ENCODE data around the gene ADD3. TPM values are rescaled to one million over a fixed set of nuclear protein-coding genes. Genes with fewer than 3 reads are reported as not detected.

The ADD3 gene
- total RNA-seq, 1 experiment from 2014 or later = 86.7 TPM

DNA sequence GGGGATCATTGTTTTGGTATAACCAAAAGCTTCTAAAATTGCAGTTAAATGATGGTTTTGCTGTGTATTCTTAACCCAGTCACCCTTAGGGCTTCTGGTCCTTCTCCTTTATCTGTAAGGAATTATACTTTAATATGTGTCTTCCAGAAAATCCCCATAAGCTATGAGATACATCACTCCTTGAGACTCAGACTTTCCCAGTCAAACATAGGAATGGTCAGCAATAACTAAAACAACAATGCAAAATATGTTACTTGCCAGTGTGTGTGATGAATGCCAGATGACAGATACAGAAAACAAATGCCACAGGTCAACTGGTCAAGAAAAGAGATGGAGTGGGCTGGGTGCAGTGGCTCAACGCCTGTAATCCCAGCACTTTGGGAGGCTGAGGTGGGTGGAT lies 10.1 kb downstream of the ADD3 start:
- Mint-ChIP-seq H3K4me3 (no peak overlapping the region), H3K36me3 (no peaks in the 10 kb centered on the region), H3K9me3 (no peaks in the 10 kb centered on the region), H3K27ac (no peak overlapping the region), H3K4me1 (peaks cover 38% of the 10 kb centered on the region), H3K27me3 (ENCODE audit: low read depth) (no peaks in the 10 kb centered on the region)
- TF ChIP-seq FOXJ3 (CRISPR knock-in tag; IDR thresholded peaks at IDR 0.05; ENCODE audit: borderline replicate concordance) (no peak), SP1 (CRISPR knock-in tag; conservative IDR thresholded peaks at IDR 0.05) (no peak), PRRX2 (CRISPR knock-in tag; IDR thresholded peaks at IDR 0.05) (no peak), FOXK1 (CRISPR knock-in tag; IDR thresholded peaks at IDR 0.05) (no peak), RORB (CRISPR knock-in tag; IDR thresholded peaks at IDR 0.05) (no peak)
- TF ChIP-seq, protein P1, sequence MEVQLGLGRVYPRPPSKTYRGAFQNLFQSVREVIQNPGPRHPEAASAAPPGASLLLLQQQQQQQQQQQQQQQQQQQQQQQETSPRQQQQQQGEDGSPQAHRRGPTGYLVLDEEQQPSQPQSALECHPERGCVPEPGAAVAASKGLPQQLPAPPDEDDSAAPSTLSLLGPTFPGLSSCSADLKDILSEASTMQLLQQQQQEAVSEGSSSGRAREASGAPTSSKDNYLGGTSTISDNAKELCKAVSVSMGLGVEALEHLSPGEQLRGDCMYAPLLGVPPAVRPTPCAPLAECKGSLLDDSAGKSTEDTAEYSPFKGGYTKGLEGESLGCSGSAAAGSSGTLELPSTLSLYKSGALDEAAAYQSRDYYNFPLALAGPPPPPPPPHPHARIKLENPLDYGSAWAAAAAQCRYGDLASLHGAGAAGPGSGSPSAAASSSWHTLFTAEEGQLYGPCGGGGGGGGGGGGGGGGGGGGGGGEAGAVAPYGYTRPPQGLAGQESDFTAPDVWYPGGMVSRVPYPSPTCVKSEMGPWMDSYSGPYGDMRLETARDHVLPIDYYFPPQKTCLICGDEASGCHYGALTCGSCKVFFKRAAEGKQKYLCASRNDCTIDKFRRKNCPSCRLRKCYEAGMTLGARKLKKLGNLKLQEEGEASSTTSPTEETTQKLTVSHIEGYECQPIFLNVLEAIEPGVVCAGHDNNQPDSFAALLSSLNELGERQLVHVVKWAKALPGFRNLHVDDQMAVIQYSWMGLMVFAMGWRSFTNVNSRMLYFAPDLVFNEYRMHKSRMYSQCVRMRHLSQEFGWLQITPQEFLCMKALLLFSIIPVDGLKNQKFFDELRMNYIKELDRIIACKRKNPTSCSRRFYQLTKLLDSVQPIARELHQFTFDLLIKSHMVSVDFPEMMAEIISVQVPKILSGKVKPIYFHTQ (CRISPR knock-in tag; IDR thresholded peaks at IDR 0.05) = no peak
- CTCF ChIA-PET = interaction anchor here (1.1 kb wide), 1 partner anchor 134 kb away, joined by 3 read pairs; no protein-coding TSS in a partner anchor
- DNase-seq (ENCODE audit: low spot score) (no peak), ATAC-seq (no peak)
- POLR2A ChIA-PET = no interaction called here

DNA sequence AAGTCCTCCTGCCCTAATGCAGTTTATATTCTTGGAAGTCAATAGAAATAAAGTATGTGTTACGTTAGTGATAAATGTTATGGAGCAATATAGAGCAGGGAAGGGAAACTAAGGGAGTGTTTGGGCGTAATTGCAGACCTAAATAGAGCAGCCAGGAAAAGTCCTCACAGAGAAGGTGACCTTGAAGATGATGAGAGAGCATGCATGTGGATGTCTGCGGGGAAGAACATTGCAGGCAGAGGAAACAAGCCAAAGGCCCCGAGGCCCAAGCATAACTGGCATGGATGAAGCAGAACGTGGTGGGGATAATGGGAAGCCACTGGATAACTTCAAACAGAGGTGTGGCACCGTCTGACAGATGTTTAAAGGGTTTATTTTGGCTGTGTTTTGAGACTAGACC lies 12.5 kb downstream of the ADD3 start:
- ChIA-PET POLR2A (no interaction called here), CTCF (interaction anchor here (1.0 kb wide), 1 partner anchor 136 kb away, joined by 7 read pairs; no protein-coding TSS in a partner anchor)
- no peak overlapping the region for H3K4me3 Mint-ChIP-seq
- DNase-seq (ENCODE audit: low spot score) (no peak), ATAC-seq (no peak)
- no peak for TF ChIP-seq NR1H2 (CRISPR knock-in tag; IDR thresholded peaks at IDR 0.05)
- TF ChIP-seq ESRRA (CRISPR knock-in tag; IDR thresholded peaks at IDR 0.05; ENCODE audit: borderline replicate concordance) = no peak
- TF ChIP-seq, protein P2, sequence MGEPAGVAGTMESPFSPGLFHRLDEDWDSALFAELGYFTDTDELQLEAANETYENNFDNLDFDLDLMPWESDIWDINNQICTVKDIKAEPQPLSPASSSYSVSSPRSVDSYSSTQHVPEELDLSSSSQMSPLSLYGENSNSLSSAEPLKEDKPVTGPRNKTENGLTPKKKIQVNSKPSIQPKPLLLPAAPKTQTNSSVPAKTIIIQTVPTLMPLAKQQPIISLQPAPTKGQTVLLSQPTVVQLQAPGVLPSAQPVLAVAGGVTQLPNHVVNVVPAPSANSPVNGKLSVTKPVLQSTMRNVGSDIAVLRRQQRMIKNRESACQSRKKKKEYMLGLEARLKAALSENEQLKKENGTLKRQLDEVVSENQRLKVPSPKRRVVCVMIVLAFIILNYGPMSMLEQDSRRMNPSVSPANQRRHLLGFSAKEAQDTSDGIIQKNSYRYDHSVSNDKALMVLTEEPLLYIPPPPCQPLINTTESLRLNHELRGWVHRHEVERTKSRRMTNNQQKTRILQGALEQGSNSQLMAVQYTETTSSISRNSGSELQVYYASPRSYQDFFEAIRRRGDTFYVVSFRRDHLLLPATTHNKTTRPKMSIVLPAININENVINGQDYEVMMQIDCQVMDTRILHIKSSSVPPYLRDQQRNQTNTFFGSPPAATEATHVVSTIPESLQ (CRISPR knock-in tag; IDR thresholded peaks at IDR 0.05) = no peak
- no peak for TF ChIP-seq FOXK1 (CRISPR knock-in tag; IDR thresholded peaks at IDR 0.05)
- TF ChIP-seq, protein P3, sequence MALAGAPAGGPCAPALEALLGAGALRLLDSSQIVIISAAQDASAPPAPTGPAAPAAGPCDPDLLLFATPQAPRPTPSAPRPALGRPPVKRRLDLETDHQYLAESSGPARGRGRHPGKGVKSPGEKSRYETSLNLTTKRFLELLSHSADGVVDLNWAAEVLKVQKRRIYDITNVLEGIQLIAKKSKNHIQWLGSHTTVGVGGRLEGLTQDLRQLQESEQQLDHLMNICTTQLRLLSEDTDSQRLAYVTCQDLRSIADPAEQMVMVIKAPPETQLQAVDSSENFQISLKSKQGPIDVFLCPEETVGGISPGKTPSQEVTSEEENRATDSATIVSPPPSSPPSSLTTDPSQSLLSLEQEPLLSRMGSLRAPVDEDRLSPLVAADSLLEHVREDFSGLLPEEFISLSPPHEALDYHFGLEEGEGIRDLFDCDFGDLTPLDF (CRISPR knock-in tag; IDR thresholded peaks at IDR 0.05) = no peak
- TF ChIP-seq GRHL2 (CRISPR knock-in tag; IDR thresholded peaks at IDR 0.05; ENCODE audit: insufficient replicate concordance, severe bottlenecking) = no peak
- no peak for TF ChIP-seq KAT7 (CRISPR knock-in tag; IDR thresholded peaks at IDR 0.05; ENCODE audit: borderline replicate concordance)
- no peak for TF ChIP-seq TCF7 (CRISPR knock-in tag; IDR thresholded peaks at IDR 0.05; ENCODE audit: low read depth)
- TF ChIP-seq FOXP1 (CRISPR knock-in tag; IDR thresholded peaks at IDR 0.05; ENCODE audit: borderline replicate concordance) = no peak
- TF ChIP-seq, protein P4, sequence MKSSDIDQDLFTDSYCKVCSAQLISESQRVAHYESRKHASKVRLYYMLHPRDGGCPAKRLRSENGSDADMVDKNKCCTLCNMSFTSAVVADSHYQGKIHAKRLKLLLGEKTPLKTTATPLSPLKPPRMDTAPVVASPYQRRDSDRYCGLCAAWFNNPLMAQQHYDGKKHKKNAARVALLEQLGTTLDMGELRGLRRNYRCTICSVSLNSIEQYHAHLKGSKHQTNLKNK (CRISPR knock-in tag; IDR thresholded peaks at IDR 0.05) = no peak
- TF ChIP-seq, protein P5, sequence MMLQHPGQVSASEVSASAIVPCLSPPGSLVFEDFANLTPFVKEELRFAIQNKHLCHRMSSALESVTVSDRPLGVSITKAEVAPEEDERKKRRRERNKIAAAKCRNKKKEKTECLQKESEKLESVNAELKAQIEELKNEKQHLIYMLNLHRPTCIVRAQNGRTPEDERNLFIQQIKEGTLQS (CRISPR knock-in tag; conservative IDR thresholded peaks at IDR 0.05) = no peak
- TF ChIP-seq NFATC4 (CRISPR knock-in tag; IDR thresholded peaks at IDR 0.05) = no peak
- TF ChIP-seq, protein P6, sequence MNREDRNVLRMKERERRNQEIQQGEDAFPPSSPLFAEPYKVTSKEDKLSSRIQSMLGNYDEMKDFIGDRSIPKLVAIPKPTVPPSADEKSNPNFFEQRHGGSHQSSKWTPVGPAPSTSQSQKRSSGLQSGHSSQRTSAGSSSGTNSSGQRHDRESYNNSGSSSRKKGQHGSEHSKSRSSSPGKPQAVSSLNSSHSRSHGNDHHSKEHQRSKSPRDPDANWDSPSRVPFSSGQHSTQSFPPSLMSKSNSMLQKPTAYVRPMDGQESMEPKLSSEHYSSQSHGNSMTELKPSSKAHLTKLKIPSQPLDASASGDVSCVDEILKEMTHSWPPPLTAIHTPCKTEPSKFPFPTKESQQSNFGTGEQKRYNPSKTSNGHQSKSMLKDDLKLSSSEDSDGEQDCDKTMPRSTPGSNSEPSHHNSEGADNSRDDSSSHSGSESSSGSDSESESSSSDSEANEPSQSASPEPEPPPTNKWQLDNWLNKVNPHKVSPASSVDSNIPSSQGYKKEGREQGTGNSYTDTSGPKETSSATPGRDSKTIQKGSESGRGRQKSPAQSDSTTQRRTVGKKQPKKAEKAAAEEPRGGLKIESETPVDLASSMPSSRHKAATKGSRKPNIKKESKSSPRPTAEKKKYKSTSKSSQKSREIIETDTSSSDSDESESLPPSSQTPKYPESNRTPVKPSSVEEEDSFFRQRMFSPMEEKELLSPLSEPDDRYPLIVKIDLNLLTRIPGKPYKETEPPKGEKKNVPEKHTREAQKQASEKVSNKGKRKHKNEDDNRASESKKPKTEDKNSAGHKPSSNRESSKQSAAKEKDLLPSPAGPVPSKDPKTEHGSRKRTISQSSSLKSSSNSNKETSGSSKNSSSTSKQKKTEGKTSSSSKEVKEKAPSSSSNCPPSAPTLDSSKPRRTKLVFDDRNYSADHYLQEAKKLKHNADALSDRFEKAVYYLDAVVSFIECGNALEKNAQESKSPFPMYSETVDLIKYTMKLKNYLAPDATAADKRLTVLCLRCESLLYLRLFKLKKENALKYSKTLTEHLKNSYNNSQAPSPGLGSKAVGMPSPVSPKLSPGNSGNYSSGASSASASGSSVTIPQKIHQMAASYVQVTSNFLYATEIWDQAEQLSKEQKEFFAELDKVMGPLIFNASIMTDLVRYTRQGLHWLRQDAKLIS (CRISPR knock-in tag; IDR thresholded peaks at IDR 0.05; ENCODE audit: borderline replicate concordance) = no peak
- TF ChIP-seq CREB1 (CRISPR knock-in tag; IDR thresholded peaks at IDR 0.05) = no peak
- no peaks in the 10 kb centered on the region; the same call in 1 of the 2 replicates for H3K36me3 Mint-ChIP-seq
- H3K4me1 Mint-ChIP-seq = peaks cover 28% of the 10 kb centered on the region
- H3K9me3 Mint-ChIP-seq = no peaks in the 10 kb centered on the region
- peak overlapping the region; percentile 31; the same call in 1 of the 2 replicates for H3K27ac Mint-ChIP-seq
- H3K27me3 Mint-ChIP-seq (ENCODE audit: low read depth) = no peaks in the 10 kb centered on the region

Data from WTC11 (cell line).